ENCODE data around the gene TSPO2. TPM values are rescaled to one million over a fixed set of nuclear protein-coding genes. Genes with fewer than 3 reads are reported as not detected.

The TSPO2 gene
- total RNA-seq, 1 donor from 2014 or later = not detected

DNA sequence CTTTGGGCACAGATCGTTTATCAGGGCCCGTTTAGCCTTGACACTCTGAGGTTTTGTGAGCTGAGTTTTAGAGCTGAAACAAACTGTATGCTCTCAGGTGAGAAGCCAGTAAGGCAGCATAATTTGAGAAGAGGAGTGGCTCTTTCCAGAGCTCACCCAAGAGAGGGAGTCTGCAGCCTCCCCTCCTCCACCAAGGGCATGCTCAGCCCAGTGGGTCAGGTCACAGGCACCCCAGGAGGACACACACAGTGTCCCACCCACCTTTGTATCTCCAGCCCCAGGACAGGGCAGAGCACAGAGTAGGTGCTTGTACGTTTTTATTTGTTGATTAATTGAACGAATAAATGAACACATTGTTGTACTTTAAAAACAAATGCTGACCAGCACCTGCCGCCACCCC lies 3.4 kb downstream of the TSPO2 start:
- ATAC-seq = no peak
- no peak for DNase-seq (ENCODE audit: missing footprints)

GRCh38 chr6:41046084-41046483 lies 3.8 kb downstream of the TSPO2 start:
- DNase-seq (ENCODE audit: missing footprints) (no peak), ATAC-seq (no peak)
- intact Hi-C loops (cut with DNase I) = no loop called here

More for the DNA sequence above, 3.4 kb downstream of the TSPO2 start:
- intact Hi-C loops (cut with DNase I) = no loop called here

DNA sequence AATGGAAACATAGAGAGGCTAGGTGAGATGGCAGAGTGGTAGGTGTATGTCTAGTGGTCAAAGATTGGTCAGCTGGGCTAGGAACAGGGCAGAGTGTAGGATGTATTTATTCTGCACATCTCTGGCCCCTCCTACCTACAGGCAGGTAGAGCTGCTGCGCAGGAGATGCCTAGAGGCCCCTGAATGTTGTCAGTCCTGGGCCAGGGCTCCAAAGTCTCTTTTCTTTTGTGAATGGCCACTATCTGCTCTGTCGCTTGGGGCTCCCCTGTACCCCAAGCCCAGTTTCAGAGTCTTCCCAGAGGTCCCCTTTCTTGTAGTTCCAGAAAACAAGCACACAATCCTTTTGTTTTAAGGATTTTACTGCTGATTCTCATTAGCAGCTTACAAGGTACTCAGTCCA lies 5.0 kb downstream of the TSPO2 start:
- intact Hi-C loops (cut with DNase I) = no loop called here
- DNase-seq (ENCODE audit: missing footprints) (no peak), ATAC-seq (no peak)

DNA sequence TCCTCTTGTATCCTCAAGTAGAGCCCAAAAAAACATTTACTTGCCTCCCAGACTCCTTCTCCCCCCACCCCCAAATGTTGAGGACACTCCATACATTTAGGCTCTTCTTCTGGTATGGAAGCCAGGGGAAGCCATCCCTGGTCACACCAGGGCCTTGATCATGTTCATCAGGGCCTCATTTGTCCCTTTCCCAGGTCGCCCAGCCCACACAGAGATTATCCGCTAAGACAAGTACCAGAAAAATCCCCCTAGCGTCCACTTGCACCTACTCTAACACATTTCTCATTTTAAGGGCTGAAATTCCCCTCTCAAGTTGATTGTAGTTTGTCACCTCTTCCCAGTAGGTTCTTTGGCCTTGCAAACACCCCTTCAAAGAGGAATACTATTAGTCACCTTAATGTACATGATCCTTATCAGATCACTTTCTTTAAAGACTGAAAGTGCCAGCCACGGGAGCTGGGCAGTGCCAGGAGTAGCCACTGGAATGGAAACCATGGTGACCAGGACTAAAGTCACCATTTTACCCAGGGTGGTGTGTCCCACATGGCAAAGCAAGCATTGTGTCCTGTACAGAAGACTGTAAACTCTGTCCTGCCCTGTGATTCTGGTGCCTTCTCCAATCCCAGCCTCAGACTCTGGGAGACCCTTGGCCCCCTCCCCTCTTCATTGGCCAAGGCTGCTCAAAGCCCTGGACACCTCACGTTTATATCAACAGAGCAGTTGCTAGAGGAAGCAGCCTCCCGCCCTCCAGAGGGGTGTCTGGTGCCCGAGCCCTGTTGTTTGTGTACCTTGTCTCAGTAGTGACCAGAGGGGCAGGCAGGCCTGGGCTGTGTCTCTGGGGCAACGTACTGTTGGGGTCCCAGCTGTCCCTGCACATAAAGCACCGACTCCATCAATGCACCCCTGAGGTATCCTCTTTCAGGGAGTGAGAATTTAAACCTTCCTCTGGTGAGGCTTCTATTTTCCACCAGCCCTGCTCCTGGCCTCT lies 5.8 kb downstream of the TSPO2 start:
- intact Hi-C loops (cut with DNase I) = no loop called here
- DNase-seq (ENCODE audit: missing footprints) (no peak), ATAC-seq (no peak)

- ATAC-seq = peak; percentile 24
- intact Hi-C loops (cut with DNase I) = no loop called here
- DNase-seq (ENCODE audit: missing footprints) = no peak
Measured at GRCh38 chr6:41049521-41049920, 7.3 kb downstream of the TSPO2 start.

- intact Hi-C loops (cut with DNase I) = no loop called here
Measured at GRCh38 chr6:41049955-41050354, 7.7 kb downstream of the TSPO2 start.

DNA sequence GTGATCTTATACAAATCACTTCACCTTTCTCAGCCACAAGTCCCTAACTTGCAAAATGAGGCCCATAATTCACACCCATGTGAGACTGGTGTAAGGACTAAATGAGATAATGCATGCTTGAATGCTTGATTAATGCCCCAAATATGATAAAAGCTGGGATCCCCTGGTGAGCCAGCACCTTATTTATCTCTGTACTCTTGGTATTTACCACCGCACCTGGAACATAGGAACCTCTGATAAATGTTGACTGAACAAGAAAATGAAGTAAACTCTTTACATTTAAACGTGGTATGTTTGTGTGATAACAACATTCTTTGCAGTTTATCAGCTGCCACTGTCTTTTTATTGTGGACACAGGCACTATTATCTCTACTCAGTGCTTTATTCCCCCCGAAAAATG lies 8.3 kb downstream of the TSPO2 start:
- intact Hi-C loops (cut with DNase I) = no loop called here
- no peak for ATAC-seq
- no peak for DNase-seq (ENCODE audit: missing footprints)

More at GRCh38 chr6:41049955-41050354, 7.7 kb downstream of the TSPO2 start:
- DNase-seq (ENCODE audit: missing footprints) (no peak), ATAC-seq (no peak)

DNA sequence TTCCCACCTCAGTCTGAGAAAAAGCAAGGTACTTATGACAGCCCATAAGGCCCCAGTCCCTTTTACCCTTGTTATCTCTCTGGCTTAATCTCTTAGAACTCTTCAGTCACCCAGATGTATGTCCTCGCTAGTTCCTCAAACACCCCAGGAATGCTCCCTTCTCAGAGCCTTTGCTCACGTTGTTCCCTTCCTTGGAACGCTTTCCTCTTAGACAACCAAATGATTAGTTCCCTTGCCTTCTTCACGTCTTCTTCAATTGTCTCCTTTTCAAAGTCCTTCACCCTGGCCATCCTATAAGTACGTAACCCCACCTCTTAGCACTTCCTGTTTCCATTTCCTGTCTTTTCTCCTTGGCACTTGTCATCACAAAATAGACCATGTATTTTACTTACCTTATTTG lies 9.6 kb downstream of the TSPO2 start:
- ATAC-seq = no peak
- no peak for DNase-seq (ENCODE audit: missing footprints)
- intact Hi-C loops (cut with DNase I) = no loop called here

- DNase-seq (ENCODE audit: missing footprints) (peak; percentile 82), ATAC-seq (peak; percentile 90)
- intact Hi-C loops (cut with DNase I) = no loop called here
Measured at GRCh38 chr6:41053041-41053440, 10.8 kb downstream of the TSPO2 start, which contains the start of gene APOBEC2. Gene APOBEC2, plus strand, starts transcription at chr6:41053202. Its CDS starts 146 bp downstream, at chr6:41053348.

DNA sequence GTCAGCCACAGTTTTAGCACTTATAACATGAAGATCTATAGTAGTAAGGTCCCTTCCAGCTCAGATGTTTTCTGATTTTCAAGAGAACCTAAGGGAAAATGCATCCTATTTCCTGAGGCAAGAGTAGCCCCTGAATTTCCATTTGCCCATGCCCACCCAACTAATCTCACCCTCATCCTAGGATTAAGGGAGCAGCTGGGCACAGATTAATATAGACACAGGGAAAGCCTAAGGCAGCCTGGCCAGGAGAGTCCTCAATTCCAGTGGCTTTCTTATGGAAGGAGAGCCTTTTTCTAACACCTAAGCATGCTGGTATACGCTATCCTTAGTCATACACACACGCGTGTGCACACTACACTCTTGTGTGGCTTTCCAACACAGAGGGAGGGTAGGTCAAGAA lies 12.2 kb downstream of the TSPO2 start:
- ATAC-seq = no peak

DNA sequence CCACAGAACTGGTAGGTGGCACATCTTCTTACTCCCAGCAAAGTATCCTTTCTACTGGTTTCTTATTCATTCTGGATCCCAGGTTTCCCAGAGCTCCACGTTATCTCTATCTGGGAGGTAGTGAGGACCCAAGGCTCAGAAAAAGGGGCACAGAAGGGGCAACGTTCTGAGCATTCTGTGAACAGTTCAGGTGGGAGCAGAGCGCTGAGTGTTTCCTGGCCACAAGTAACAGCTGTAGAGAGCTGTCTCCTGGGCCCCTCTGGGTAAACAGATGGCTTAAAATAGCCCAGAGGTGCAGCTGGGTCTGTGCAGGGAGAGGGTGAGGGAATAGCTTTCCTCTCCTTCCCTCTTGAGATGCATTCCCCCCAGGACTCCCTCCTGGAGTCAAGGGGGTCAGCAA lies 12.9 kb downstream of the TSPO2 start:
- DNase-seq (ENCODE audit: missing footprints) (no peak), ATAC-seq (peak; percentile 70)
- intact Hi-C loops (cut with DNase I) = no loop called here

More for the DNA sequence above, 12.2 kb downstream of the TSPO2 start:
- intact Hi-C loops (cut with DNase I) = no loop called here
- no peak for DNase-seq (ENCODE audit: missing footprints)

DNA sequence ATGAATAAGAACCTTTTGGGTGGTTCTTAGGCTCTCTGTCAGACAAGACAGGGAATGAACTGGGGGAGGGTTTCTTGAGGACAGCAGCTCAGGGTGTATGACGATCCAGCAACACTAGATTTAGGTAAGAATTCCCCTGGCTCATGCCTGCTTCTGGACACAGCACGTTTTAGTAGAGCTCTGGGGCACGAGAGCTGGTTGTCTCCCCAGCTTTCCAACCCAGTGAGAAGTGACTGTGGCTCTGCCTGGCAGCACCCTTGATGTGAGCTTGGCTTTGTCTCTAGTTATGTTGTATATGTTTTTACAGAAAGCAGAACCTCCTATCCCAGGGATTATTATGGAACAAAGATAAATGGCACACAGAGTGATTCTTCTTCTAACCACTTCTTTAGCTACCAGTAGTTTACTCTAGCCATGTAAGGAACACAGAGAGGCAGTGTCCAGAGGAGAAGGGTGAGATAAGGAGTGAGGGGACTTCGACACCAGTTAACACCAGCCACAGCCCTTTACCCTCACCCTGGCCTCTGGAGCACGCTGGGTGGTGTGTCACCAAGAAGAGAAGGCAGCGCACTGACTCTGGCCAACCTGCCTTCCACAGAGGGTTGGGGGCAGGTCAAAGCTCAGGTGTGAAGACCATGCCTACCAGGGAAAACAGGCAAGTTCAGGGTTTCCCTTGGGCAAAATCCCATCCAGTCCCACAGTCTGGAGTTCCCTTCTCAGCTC lies 14.7 kb downstream of the TSPO2 start:
- intact Hi-C loops (cut with DNase I) = no loop called here
- ATAC-seq = no peak
- no peak for DNase-seq (ENCODE audit: missing footprints)

GRCh38 chr6:41058783-41059181 lies 16.5 kb downstream of the TSPO2 start:
- intact Hi-C loops (cut with DNase I) = no loop called here
- no peak for DNase-seq (ENCODE audit: missing footprints)

GRCh38 chr6:41059556-41059955 lies 17.3 kb downstream of the TSPO2 start:
- intact Hi-C loops (cut with DNase I) = no loop called here
- ATAC-seq = no peak
- no peak for DNase-seq (ENCODE audit: missing footprints)

More at GRCh38 chr6:41058783-41059181, 16.5 kb downstream of the TSPO2 start:
- ATAC-seq = no peak

DNA sequence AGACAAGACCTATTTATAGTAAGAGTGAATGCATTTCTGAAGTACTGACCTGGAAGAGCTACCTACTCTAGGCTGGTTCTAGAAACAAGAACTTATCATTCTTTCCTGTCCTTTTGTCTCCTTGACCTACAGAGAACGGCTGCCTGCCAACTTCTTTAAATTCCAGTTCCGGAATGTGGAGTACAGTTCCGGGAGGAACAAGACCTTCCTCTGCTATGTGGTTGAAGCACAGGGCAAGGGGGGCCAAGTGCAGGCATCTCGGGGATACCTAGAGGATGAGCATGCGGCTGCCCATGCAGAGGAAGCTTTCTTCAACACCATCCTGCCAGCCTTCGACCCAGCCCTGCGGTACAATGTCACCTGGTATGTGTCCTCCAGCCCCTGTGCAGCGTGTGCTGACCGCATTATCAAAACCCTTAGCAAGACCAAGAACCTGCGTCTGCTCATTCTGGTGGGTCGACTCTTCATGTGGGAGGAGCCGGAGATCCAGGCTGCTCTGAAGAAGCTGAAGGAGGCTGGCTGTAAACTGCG lies 19.0 kb downstream of the TSPO2 start:
- DNase-seq (ENCODE audit: missing footprints) (no peak), ATAC-seq (no peak)
- intact Hi-C loops (cut with DNase I) = loop anchor here (5.0 kb wide), 1 partner anchor 64 kb away; no protein-coding TSS in a partner anchor

DNA sequence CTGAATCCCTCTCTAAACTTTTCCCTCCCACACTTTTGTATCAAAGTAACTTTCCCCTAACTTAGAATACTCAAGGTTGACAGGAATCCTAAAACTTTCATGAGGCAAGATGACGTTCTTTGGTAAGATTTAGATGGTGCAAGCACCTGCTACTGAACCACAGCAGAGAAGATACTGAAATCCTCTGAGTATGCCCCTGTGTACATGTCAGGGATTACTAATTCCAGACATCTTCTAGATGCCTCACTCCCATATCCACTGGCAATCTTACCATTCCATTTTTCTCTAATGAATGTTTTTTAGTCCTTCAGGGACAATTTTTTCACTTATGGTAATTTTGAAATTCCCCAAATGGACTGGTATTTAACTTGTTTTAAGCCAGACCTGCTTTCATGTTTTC lies 19.8 kb downstream of the TSPO2 start:
- intact Hi-C loops (cut with DNase I) = loop anchor here (5.0 kb wide), 1 partner anchor 65 kb away; no protein-coding TSS in a partner anchor
- DNase-seq (ENCODE audit: missing footprints) (no peak), ATAC-seq (no peak)

- ATAC-seq (peak; percentile 47), DNase-seq (ENCODE audit: missing footprints) (no peak)
- intact Hi-C loops (cut with DNase I) = loop anchor here (5.0 kb wide), 1 partner anchor 67 kb away; no protein-coding TSS in a partner anchor
Measured at GRCh38 chr6:41063884-41064285, 21.6 kb downstream of the TSPO2 start.

DNA sequence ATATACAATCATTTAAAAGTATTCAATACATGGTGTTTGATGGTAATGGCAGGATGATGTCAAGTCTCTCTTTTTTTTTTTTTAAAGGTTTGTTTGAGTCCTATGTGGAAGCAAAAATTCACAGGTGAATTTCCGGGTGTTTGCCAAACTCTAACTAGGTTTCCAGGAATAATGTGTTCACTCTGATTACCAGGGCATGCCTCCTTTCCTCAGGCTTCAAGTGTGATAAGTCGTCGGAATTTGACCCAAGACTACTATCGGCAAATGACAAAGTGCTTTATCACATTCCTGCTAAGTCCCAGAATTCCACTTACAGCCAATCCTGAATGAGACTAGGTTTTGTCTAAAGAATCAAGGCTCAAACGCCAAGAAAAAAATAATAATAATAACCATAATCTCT lies 22.6 kb downstream of the TSPO2 start:
- intact Hi-C loops (cut with DNase I) = loop anchor here (5.0 kb wide), 2 partner anchors 58 to 68 kb away; no protein-coding TSS in a partner anchor
- no peak for ATAC-seq

DNA sequence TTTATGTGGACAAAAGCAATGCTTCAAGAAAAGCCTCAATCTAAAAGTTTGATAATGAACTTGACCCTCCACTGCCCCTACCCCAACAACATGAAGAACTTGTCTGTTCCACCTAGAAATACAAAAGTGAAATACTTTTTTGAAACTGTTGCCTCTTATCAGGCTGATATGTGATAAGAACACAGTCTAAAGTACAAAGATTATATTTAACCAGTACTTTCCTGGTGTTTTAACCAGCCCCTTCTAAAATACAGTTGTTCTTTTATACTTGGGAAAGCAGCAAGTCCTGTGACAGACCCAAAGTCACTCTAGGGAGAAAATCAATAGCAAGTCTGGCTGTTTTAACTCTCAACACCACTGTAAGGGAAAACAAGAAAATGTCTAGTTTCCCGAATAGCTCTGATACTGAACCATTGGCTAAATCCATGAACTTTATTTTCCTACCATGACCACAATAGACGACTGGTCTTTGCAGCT lies 23.3 kb downstream of the TSPO2 start:
- DNase-seq (ENCODE audit: missing footprints) (no peak), ATAC-seq (no peak)
- intact Hi-C loops (cut with DNase I) = loop anchor here (2.0 to 5.0 kb wide), 2 partner anchors 37 to 58 kb away; no protein-coding TSS in a partner anchor

More for the DNA sequence above, 22.6 kb downstream of the TSPO2 start:
- DNase-seq (ENCODE audit: missing footprints) = no peak
